ENCODE results near the gene NUDT8. TPM values are rescaled to one million over a fixed set of nuclear protein-coding genes. Genes with fewer than 3 reads are reported as not detected.
A peak's percentile ranks its signal among the peaks of the same experiment; 100 is the strongest.

NUDT8 gene
- total and polyA plus RNA-seq, 10 of the 15 experiments (the other 5 are each of a cell fraction or from before 2014, with no cell fraction given): 0.32 to 18.2 (median 9.8) TPM

GRCh38 chr11:67583247-67584204, 46.2 kb downstream of the NUDT8 start, which contains the start of gene GSTP1 (continued):
- TF ChIP-seq EZH2 (IDR thresholded peaks at IDR 0.05; ENCODE audit: borderline replicate concordance, control insufficient read depth, low read depth, low read length) (no peak), BACH1 (IDR thresholded peaks at IDR 0.05; ENCODE audit: borderline replicate concordance) (peak; percentile 100), WRNIP1 (IDR thresholded peaks at IDR 0.05; ENCODE audit: borderline replicate concordance, low read depth, low read length) (no peak), SIX5 (IDR thresholded peaks at IDR 0.05; ENCODE audit: low read depth, low read length, severe bottlenecking) (no peak), ZBED1 (IDR thresholded peaks at IDR 0.05; ENCODE audit: borderline replicate concordance) (no peak), GATAD2B (conservative IDR thresholded peaks at IDR 0.05; ENCODE audit: low read depth) (peak; percentile 96), ATF2 (IDR thresholded peaks at IDR 0.05; ENCODE audit: low read length) (no peak), JUNB (IDR thresholded peaks at IDR 0.05) (no peak), SMARCA5 (IDR thresholded peaks at IDR 0.05) (peak; percentile 97), SKIL (IDR thresholded peaks at IDR 0.05; ENCODE audit: low read depth, poor library complexity, severe bottlenecking) (no peak), POLR2AphosphoS5 (IDR thresholded peaks at IDR 0.05; ENCODE audit: low read length) (peak; percentile 96), HDAC6 (IDR thresholded peaks at IDR 0.05; ENCODE audit: unreplicated experiment) (peak; percentile 53), MYB (IDR thresholded peaks at IDR 0.05; ENCODE audit: borderline replicate concordance, low read depth, low read length) (no peak), E2F4 (IDR thresholded peaks at IDR 0.05; ENCODE audit: low read depth, low read length) (no peak), ATF3 (IDR thresholded peaks at IDR 0.05; ENCODE audit: borderline replicate concordance, extremely low read depth, low read depth, low read length) (no peak), ZBTB33 (IDR thresholded peaks at IDR 0.05) (no peak), ZNF622 (IDR thresholded peaks at IDR 0.05) (no peak), NRF1 (conservative IDR thresholded peaks at IDR 0.05; ENCODE audit: low read depth, low read length) (no peak), ZNF384 (IDR thresholded peaks at IDR 0.05; ENCODE audit: borderline replicate concordance, low read depth, low read length) (no peak), MAX (IDR thresholded peaks at IDR 0.05; ENCODE audit: low read depth, low read length) (peak; percentile 60; the same call in 1 of the 2 replicates), EED (IDR thresholded peaks at IDR 0.05; ENCODE audit: low read depth) (peak; percentile 77; the same call in 1 of the 2 replicates), TCF3 (IDR thresholded peaks at IDR 0.05; ENCODE audit: borderline replicate concordance, insufficient read depth, low read depth, low read length) (peak; percentile 79), PAX8 (IDR thresholded peaks at IDR 0.05) (no peak)
